Measurements from ENCODE around the gene CD2AP. TPM values are rescaled to one million over a fixed set of nuclear protein-coding genes. Genes with fewer than 3 reads are reported as not detected.
"Not testable (repeated sequence)": the region's sequence is repeated elsewhere in the genome, so short reads cannot be mapped to it uniquely, and the experiment has no call there.

Gene CD2AP
- total and polyA plus RNA-seq, 4 donors: 6.8 to 33.4 (median 22.2) TPM

DNA sequence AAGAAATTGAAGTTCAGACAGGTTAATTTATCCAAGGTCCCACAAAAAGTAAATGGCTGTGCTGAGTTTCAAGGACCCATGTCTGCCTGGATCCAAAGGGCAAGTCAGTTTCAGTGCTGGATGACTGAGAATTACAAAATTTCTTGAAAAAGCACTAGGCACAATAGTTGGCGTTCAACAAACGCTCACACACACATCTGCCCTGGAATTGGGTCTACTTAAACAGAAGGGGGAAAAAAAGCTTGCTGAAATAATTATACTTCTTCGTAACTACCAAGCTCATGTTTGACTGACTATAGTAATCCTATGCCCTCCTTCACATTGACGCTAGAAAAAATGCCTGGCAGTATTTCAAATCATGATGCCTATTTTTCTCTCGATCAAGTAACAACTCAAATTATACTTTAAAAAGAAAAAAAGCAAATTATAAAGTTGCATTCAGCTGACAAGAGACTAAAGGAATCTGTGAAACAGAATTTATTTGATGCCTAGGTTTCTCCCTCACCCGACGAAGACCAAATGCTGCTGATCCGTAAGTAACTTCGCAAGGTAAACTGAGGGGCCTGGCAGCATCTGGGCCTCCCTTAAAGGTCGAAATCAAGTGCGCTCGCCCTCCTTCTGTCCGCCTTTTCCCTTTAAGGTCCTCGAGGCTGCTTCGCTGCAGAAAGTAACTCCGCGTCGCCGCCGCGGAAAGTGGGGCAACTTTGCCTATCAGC, 650 bp upstream of the CD2AP start:
- H3K4me3 ChIP-seq (ENCODE audit: low read length in 2 of 2): peak overlapping the region; percentile 50 to 88
- no peak for ATAC-seq (ENCODE audit: low FRiP score)
- intact Hi-C loops (cut with DNase I): loop anchor here in 1 of 2 donors (10.0 kb wide), 1 partner anchor 62 kb away; no protein-coding TSS in a partner anchor
- H3K36me3 ChIP-seq (ENCODE audit: control insufficient read depth in 1 of 2, insufficient read depth in 2 of 2, low read length in 1 of 2): no peaks in the 10 kb centered on the region
- H3K27me3 ChIP-seq (ENCODE audit: control insufficient read depth in 1 of 2, insufficient read depth in 2 of 2, low read length in 1 of 2): no peaks in the 10 kb centered on the region
- DNase-seq: no peak
- H3K4me1 ChIP-seq (ENCODE audit: control insufficient read depth in 1 of 2, insufficient read depth in 2 of 2, low read length in 2 of 2): no peaks in the 10 kb centered on the region
- 7% methylated on average over 21 of the region's 21 CpGs for WGBS, 2 donors
- H3K27ac ChIP-seq (ENCODE audit: low read depth in 1 of 2, low read length in 2 of 2): peak overlapping the region in 1 of 2 donors; percentile 37
- no peaks in the 10 kb centered on the region for H3K9me3 ChIP-seq (ENCODE audit: control insufficient read depth, low read length)

DNA sequence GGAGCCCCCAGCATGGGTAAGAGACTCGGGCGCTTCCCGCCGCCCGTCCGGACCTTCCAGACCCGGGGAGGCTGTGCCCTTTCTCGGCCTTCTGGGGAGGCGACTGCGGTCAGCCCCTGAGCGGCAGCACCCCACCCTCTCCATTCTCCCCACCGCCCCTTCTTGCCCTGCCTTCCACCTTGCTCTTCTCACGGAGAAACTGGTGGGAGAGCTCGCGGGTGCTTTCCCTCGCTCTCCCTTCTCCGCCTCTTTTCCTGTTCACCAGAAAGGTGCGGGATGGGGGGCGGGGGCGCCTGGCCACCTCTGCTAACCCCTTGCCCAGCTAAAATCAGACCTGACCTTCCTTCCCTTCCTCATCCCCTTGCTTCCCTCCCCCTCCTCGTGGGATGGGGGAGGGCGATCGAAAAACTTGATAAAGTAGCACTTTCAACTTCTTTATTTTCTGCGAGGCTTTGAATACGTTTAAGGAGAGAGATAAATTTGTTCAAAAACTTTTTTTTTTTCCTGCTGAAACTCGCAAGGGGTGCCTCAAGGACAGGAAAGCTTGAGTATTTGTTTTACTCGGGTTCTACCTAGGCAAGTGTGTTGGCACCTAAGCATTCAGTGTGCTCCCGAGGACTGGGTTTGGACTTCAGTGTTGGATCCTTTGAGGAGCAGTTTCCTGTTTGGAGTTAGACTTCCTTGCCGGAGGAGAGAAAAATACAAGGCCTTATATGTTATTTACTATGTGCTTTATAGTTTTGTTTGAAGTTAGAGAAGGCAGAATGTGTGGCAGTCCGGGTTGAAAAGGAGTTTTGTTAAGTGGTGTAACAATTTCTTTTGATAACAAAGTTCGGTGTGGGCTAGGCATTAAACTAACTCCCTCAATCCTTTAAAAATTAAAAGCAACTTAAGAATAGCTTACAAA, 897 bp downstream of the CD2AP start:
- peak; percentile 17 for ATAC-seq (ENCODE audit: low FRiP score)
- DNase-seq: peak in 1 of 2 donors; percentile 48
- Histone ChIP-seq H3K4me3 (ENCODE audit: low read length in 2 of 2) (peak overlapping the region; percentile 50 to 88), H3K4me1 (ENCODE audit: control insufficient read depth in 1 of 2, insufficient read depth in 2 of 2, low read length in 2 of 2) (peaks cover 0 to 5% of the 10 kb centered on the region in 2 donors), H3K36me3 (ENCODE audit: control insufficient read depth in 1 of 2, insufficient read depth in 2 of 2, low read length in 1 of 2) (no peaks in the 10 kb centered on the region), H3K9me3 (ENCODE audit: control insufficient read depth, low read length) (no peaks in the 10 kb centered on the region), H3K27me3 (ENCODE audit: control insufficient read depth in 1 of 2, insufficient read depth in 2 of 2, low read length in 1 of 2) (no peaks in the 10 kb centered on the region), H3K27ac (ENCODE audit: low read depth in 1 of 2, low read length in 2 of 2) (peak overlapping the region; percentile 45 to 87)
- intact Hi-C loops (cut with DNase I): loop anchor here in 1 of 2 donors (10.0 kb wide), 1 partner anchor 64 kb away; no protein-coding TSS in a partner anchor
- WGBS, 2 donors: 1% methylated on average over 25 to 31 of the region's 31 CpGs

DNA sequence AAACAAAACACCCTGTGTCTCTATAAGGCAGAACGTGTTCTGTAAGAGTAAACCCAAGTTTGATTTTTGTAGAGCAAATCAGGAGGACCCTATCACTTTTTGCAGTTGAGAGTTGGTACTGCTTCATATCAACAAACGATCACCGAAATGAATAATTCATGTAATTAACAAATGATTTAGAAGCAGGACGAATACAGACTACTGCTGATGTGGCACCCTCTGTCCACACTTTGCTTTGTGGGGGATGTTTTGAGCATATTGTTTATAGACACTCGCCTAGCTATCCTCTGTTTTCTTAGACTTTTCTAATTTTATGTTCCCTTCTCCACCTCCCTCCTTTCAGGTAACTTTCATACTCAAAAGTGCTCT, 1.5 kb downstream of the CD2AP start:
- Histone ChIP-seq H3K4me1 (ENCODE audit: control insufficient read depth in 1 of 2, insufficient read depth in 2 of 2, low read length in 2 of 2) (peaks cover 0 to 5% of the 10 kb centered on the region in 2 donors), H3K9me3 (ENCODE audit: control insufficient read depth, low read length) (no peaks in the 10 kb centered on the region), H3K4me3 (ENCODE audit: low read length in 2 of 2) (peak overlapping the region; percentile 50 to 88), H3K27ac (ENCODE audit: low read depth in 1 of 2, low read length in 2 of 2) (no peak overlapping the region), H3K36me3 (ENCODE audit: control insufficient read depth in 1 of 2, insufficient read depth in 2 of 2, low read length in 1 of 2) (no peaks in the 10 kb centered on the region), H3K27me3 (ENCODE audit: control insufficient read depth in 1 of 2, insufficient read depth in 2 of 2, low read length in 1 of 2) (no peaks in the 10 kb centered on the region)
- 10 to 16% methylated on average over 5 of the region's 5 CpGs for WGBS, 2 donors
- intact Hi-C loops (cut with DNase I): loop anchor here in 1 of 2 donors (10.0 kb wide), 1 partner anchor 64 kb away; no protein-coding TSS in a partner anchor
- ATAC-seq (ENCODE audit: low FRiP score): no peak
- no peak for DNase-seq

DNA sequence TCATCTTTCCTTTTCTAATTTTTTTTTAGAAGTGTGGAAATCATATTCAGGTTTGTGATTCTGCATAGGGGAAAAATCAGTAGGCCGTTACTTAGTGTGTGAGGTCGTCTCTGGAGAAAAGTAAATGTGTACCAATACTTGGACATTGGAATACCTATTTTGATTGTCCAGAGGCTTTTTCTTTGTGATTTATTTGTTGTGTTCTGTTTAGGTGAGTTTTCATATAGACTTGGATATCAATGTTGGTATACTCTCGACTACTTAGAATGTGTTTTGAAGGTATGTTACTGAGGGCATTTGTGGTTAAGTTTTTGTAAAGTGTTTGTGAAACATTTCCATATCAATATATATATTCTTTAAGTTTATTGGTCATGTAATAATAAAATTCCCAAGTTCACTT, 2.3 kb downstream of the CD2AP start:
- DNase-seq: no peak
- intact Hi-C loops (cut with DNase I): loop anchor here in 1 of 2 donors (10.0 kb wide), 1 partner anchor 65 kb away; no protein-coding TSS in a partner anchor
- Histone ChIP-seq H3K36me3 (ENCODE audit: control insufficient read depth in 1 of 2, insufficient read depth in 2 of 2, low read length in 1 of 2) (no peaks in the 10 kb centered on the region), H3K4me1 (ENCODE audit: control insufficient read depth in 1 of 2, insufficient read depth in 2 of 2, low read length in 2 of 2) (peaks cover 0 to 5% of the 10 kb centered on the region in 2 donors), H3K4me3 (ENCODE audit: low read length in 2 of 2) (no peak overlapping the region), H3K27me3 (ENCODE audit: control insufficient read depth in 1 of 2, insufficient read depth in 2 of 2, low read length in 1 of 2) (no peaks in the 10 kb centered on the region), H3K27ac (ENCODE audit: low read depth in 1 of 2, low read length in 2 of 2) (no peak overlapping the region), H3K9me3 (ENCODE audit: control insufficient read depth, low read length) (no peaks in the 10 kb centered on the region)
- no peak for ATAC-seq (ENCODE audit: low FRiP score)
- WGBS, 2 donors: 92 to 93% methylated on average over 3 of the region's 3 CpGs

DNA sequence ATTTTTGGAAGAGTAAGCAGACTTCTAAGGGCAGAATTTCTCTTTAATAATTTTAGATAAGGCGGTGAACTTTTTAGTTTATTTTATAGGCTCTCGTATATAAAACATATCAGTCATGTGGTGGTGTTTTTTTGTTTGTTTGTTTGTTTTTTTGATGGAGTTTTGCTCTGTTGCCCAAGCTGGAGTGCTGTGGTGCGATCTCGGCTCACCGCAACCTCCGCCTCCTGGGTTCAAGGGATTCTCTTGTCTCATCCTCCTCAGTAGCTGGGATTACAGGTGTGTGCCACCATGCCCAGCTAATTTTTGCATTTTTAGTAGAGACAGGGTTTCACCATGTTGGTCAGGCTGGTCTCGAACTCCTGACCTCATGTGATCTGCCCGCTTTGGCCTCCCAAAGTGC, 3.6 kb downstream of the CD2AP start:
- H3K27ac ChIP-seq (ENCODE audit: low read depth in 1 of 2, low read length in 2 of 2); H3K4me3 ChIP-seq (ENCODE audit: low read length in 2 of 2); intact Hi-C loops (cut with DNase I); H3K9me3 ChIP-seq (ENCODE audit: control insufficient read depth, low read length); ATAC-seq (ENCODE audit: low FRiP score); H3K4me1 ChIP-seq (ENCODE audit: control insufficient read depth in 1 of 2, insufficient read depth in 2 of 2, low read length in 2 of 2); H3K36me3 ChIP-seq (ENCODE audit: control insufficient read depth in 1 of 2, insufficient read depth in 2 of 2, low read length in 1 of 2); DNase-seq; H3K27me3 ChIP-seq (ENCODE audit: control insufficient read depth in 1 of 2, insufficient read depth in 2 of 2, low read length in 1 of 2): not testable (repeated sequence)
- WGBS, 2 donors: 98 to 99% methylated on average over 8 of the region's 8 CpGs

DNA sequence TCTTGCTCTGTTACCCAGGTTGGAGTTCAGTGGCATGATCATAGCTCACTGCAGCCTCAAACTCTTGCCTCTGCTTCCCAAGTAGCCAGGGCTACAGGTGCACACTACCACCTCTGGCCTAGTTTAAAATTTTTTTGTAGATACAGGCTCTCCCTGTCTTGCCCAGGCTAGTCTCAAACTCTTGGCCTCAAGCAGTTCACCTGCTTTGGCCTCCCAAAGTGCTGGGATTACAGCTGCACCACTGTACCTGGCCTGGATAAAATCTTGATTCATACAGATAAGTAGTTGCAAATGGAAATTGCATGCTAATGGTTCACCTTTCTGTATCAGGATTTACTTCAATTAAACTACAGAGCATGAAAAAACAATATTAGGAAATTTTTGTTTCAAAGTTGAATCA, 4.2 kb downstream of the CD2AP start:
- Histone ChIP-seq H3K4me1 (ENCODE audit: control insufficient read depth in 1 of 2, insufficient read depth in 2 of 2, low read length in 2 of 2) (peaks cover 0 to 5% of the 10 kb centered on the region in 2 donors), H3K36me3 (ENCODE audit: control insufficient read depth in 1 of 2, insufficient read depth in 2 of 2, low read length in 1 of 2) (no peaks in the 10 kb centered on the region)
- no peak for ATAC-seq (ENCODE audit: low FRiP score)

DNA sequence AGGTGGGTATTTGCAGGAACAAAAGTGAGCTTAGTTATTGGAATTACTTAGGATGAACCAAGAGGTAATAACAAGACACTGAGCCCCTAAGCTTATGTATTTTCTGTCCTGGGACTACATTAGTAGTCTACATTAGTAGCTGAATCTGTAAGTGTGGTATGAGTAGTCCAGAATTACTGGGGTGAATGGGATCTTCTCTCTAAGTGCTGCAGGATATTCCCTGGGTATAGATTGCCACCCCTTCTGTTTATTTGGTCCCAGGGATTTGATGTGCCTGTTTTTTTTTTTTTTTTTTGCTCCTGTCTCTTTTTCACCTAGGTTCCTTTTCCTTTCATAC, 5.9 kb downstream of the CD2AP start:
- H3K36me3 ChIP-seq (ENCODE audit: control insufficient read depth in 1 of 2, insufficient read depth in 2 of 2, low read length in 1 of 2): no peaks in the 10 kb centered on the region
- H3K27ac ChIP-seq (ENCODE audit: low read depth in 1 of 2, low read length in 2 of 2): no peak overlapping the region
- intact Hi-C loops (cut with DNase I): no loop called here
- ATAC-seq (ENCODE audit: low FRiP score) (no peak), DNase-seq (no peak)
- H3K4me1 ChIP-seq (ENCODE audit: control insufficient read depth in 1 of 2, insufficient read depth in 2 of 2, low read length in 2 of 2): peaks cover 0 to 5% of the 10 kb centered on the region in 2 donors
- H3K27me3 ChIP-seq (ENCODE audit: control insufficient read depth in 1 of 2, insufficient read depth in 2 of 2, low read length in 1 of 2): no peaks in the 10 kb centered on the region
- no peak overlapping the region for H3K4me3 ChIP-seq (ENCODE audit: low read length in 2 of 2)
- no peaks in the 10 kb centered on the region for H3K9me3 ChIP-seq (ENCODE audit: control insufficient read depth, low read length)

More for the DNA sequence above, 4.2 kb downstream of the CD2AP start:
- intact Hi-C loops (cut with DNase I): no loop called here
- Histone ChIP-seq H3K27me3 (ENCODE audit: control insufficient read depth in 1 of 2, insufficient read depth in 2 of 2, low read length in 1 of 2) (no peaks in the 10 kb centered on the region), H3K27ac (ENCODE audit: low read depth in 1 of 2, low read length in 2 of 2) (no peak overlapping the region), H3K9me3 (ENCODE audit: control insufficient read depth, low read length) (no peaks in the 10 kb centered on the region), H3K4me3 (ENCODE audit: low read length in 2 of 2) (no peak overlapping the region)
- DNase-seq: no peak

DNA sequence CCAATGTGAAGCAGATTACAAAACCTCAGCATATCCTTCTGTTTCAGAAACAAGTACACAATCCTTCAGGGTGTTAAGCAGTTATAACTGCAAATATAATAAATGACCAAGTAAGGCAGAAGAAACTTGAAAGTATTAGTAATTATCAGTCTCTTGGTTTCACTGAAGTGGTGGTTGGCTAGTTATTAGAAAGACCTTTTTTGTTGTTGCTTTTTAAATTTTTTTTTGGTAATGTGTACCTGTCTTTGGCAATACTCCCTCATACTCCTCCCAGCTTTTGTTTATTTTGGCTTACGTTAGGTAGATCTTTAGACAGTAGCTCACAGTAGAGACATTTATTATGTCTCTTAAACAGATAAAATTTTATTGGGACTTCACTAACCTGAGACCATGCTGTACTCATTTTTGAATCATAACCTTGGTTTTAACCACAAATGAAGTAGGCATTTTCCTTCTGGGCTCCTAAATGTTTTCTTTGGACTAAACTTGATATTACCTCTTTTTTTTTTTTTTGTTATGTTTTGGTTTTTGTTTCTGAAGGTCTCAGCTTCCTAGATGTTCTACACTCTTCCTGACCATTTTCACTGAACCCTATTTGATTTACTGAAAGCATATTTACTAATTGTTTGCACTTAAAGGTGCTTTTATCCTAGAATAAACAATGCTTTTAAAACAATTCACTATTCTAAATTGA, 6.4 kb downstream of the CD2AP start:
- Histone ChIP-seq H3K27ac (ENCODE audit: low read depth in 1 of 2, low read length in 2 of 2) (no peak overlapping the region), H3K9me3 (ENCODE audit: control insufficient read depth, low read length) (no peaks in the 10 kb centered on the region), H3K36me3 (ENCODE audit: control insufficient read depth in 1 of 2, insufficient read depth in 2 of 2, low read length in 1 of 2) (no peaks in the 10 kb centered on the region), H3K4me1 (ENCODE audit: control insufficient read depth in 1 of 2, insufficient read depth in 2 of 2, low read length in 2 of 2) (peaks cover 0 to 5% of the 10 kb centered on the region in 2 donors), H3K27me3 (ENCODE audit: control insufficient read depth in 1 of 2, insufficient read depth in 2 of 2, low read length in 1 of 2) (no peaks in the 10 kb centered on the region), H3K4me3 (ENCODE audit: low read length in 2 of 2) (no peak overlapping the region)
- WGBS, 2 donors: 0 to 40% methylated on average over 1 of the region's 1 CpG
- ATAC-seq (ENCODE audit: low FRiP score): no peak
- intact Hi-C loops (cut with DNase I): no loop called here
- no peak for DNase-seq

Data from aorta (tissue), 5 donors.